Activated T-helper 1 cell treated with anti-CD3 and anti-CD28 coated beads, Interleukin-12 subunit alpha, Interleukin-12 subunit beta, Interleukin-2, Interleukin-4 antibody, amounts not matched to agents 30 ng/mL and 10 ng/mL and 1 ng/mL, durations not matched to agents 14 hours and 24 hours and 36 hours (primary cell): ENCODE data around the gene GLIPR1L2. TPM values are rescaled to one million over a fixed set of nuclear protein-coding genes. Genes with fewer than 3 reads are reported as not detected.
"Not testable (repeated sequence)": the region's sequence is repeated elsewhere in the genome, so short reads cannot be mapped to it uniquely, and the experiment has no call there.

Source experiments
- DNase-seq: peaks from one replicate; pipeline ENCODE4 v3.0.0; 2021; ENCODE audit warnings: low spot score
- H3K27ac Mint-ChIP-seq: one replicate; pipeline ENCODE4 v1.8.0; 2021; ENCODE audit warnings: mild to moderate bottlenecking, mixed read lengths
- H3K27me3 Mint-ChIP-seq: one replicate; pipeline ENCODE4 v1.8.0; 2022; ENCODE audit warnings: mild to moderate bottlenecking, moderate library complexity, mixed read lengths; ENCODE audit not compliant: insufficient read depth
- H3K36me3 Mint-ChIP-seq: one replicate; pipeline ENCODE4 v1.8.0; 2021; ENCODE audit warnings: low read depth, mixed read lengths
- H3K4me1 Mint-ChIP-seq: one replicate; pipeline ENCODE4 v1.8.0; 2021; ENCODE audit warnings: low read depth, mixed read lengths
- H3K4me3 Mint-ChIP-seq: one replicate; pipeline ENCODE4 v1.8.0; 2021; ENCODE audit warnings: mild to moderate bottlenecking, moderate library complexity, mixed read lengths
- H3K9me3 Mint-ChIP-seq: one replicate; pipeline ENCODE4 v1.8.0; 2021; ENCODE audit warnings: mixed read lengths
- intact Hi-C: fragments of 100-400 bp; cut with micrococcal nuclease; formaldehyde crosslinking; loops from one replicate; pipeline ENCODE4 v1.15.1; 2024
- total RNA-seq: library from RNA; stranded (reverse); gene quantifications from 2 replicates; pipeline ENCODE4 v1.2.3, GENCODE V29; 2022

The GLIPR1L2 gene
- total RNA-seq, 1 donor from 2014 or later: not detected

DNA sequence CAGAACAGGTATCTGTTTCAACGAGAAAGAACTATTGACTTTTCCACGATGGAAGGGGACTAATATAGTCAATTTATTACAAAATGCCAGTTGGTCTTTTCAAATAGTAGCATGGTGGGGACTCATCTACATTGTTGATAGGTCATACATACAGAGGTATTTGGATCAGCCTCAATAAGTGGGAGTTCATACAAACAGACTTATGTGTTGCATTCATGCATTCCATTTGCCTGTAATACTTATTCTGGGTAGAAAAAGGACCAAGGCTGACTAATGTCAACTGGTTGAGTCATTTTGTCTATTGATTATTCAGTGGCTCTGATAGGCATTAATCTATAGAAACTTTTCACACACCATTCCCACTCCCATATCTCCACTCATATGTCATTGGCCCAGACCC lies 48.2 kb downstream of the GLIPR1L2 start:
- intact Hi-C loops: no loop called here
- Mint-ChIP-seq H3K27me3 (peaks cover 2% of the 10 kb centered on the region), H3K4me1 (peaks cover 10% of the 10 kb centered on the region), H3K4me3 (no peak overlapping the region), H3K36me3 (peaks cover 3% of the 10 kb centered on the region), H3K27ac (no peak overlapping the region), H3K9me3 (peaks cover 25% of the 10 kb centered on the region)
- DNase-seq: no peak

DNA sequence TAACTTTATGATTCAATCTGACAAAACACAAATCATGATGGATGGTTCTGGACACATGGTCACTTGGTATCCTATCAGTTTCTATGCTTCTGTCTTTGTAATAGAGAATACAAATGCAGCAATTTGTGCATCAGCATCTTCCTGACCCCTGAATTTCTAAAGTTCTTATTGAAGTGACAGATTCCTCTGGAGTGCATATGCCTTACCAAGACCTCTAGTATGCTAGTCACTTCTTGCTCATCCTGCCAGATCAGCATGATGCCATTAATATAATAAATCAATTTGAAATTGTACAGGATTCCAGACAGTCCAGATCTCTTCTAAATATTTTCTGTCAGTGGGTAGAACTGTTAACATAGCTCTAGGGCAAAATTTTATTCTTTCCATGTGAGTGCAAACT lies 49.0 kb downstream of the GLIPR1L2 start:
- intact Hi-C loops: no loop called here
- Mint-ChIP-seq H3K4me3 (no peak overlapping the region), H3K27ac (no peak overlapping the region), H3K4me1 (peaks cover 10% of the 10 kb centered on the region), H3K27me3 (peaks cover 2% of the 10 kb centered on the region), H3K9me3 (peaks cover 24% of the 10 kb centered on the region), H3K36me3 (peaks cover 3% of the 10 kb centered on the region)
- DNase-seq: no peak

DNA sequence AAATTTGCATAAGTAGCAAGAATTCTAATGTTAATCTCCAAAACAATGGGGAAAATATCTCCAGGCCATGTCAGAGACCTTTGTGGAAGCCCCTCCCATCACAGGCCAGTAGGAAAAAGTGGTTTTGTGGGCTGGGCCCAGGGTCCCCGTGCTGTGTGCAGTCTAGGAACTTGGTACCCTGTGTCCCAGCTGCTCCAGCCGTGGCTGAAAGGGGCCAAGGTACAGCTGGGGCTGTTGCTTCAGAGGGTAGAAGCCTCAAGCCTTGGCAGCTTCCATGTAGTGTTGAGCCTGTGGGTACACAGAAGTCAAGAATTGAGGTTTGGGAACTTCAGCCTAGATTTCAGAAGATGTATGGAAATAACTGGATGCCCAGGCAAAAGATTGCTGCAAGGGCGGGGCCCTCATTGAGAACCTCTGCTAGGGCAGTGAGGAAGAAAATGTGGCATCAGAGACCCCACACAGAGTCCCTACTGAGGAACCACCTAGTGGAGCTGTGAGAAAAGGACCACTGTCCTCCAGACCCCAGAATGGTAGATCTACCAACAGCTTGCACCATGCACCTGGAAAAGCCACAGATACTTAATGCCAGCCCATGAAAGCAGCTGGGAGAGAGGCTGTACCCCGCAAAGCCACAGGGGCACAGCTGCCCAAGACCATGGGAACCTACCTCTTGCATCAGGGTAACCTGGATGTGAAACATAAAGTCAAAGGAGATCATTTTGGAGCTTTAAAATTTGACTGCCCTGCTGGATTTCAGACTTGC lies 51.0 kb downstream of the GLIPR1L2 start:
- DNase-seq, H3K4me3 Mint-ChIP-seq, intact Hi-C loops, H3K36me3 Mint-ChIP-seq, H3K27ac Mint-ChIP-seq, H3K27me3 Mint-ChIP-seq: not testable (repeated sequence)
- peaks cover 17% of the 10 kb centered on the region for H3K9me3 Mint-ChIP-seq
- H3K4me1 Mint-ChIP-seq: peaks cover 10% of the 10 kb centered on the region

DNA sequence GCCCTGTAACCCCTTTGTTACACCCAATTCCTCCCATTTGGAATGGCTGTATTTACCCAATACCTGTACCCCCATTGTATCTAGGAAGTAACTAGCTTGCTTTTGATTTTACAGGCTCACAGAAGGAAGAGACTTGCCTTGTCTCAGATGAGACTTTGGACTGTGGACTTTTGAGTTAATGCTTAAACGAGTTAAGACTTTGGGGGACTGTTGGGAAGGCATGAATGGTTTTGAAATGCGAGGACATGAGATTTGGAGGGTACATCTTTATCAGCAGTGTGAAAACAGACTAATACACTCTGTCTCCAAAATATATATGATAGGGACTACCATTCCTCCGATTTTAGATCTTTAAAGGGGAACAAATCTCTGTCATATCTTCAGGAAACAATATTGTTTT lies 51.6 kb downstream of the GLIPR1L2 start:
- Mint-ChIP-seq H3K4me1 (peaks cover 10% of the 10 kb centered on the region), H3K9me3 (peaks cover 17% of the 10 kb centered on the region)
- DNase-seq, H3K4me3 Mint-ChIP-seq, intact Hi-C loops, H3K36me3 Mint-ChIP-seq, H3K27ac Mint-ChIP-seq, H3K27me3 Mint-ChIP-seq: not testable (repeated sequence)

DNA sequence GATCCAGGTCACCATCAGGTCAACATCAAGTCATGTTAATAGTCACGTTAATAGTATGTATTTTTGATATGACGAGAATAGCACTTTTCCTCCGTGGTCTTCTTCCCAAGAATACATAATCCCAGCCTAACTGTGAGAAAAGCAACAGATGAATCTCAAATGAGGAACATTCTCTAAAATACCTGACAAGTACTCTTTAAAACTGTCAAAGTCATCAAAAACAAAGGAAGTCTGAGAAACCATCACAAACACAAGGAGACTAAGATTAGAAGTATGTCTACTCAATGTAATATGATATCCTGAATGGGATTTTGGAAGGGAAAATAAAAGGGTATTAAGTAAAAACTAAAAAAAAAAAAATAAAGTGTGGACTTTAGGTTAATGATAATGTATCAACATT lies 52.8 kb downstream of the GLIPR1L2 start:
- Mint-ChIP-seq H3K9me3 (peaks cover 17% of the 10 kb centered on the region), H3K4me3 (no peak overlapping the region), H3K27ac (no peak overlapping the region), H3K27me3 (peaks cover 5% of the 10 kb centered on the region), H3K36me3 (peaks cover 3% of the 10 kb centered on the region), H3K4me1 (peaks cover 3% of the 10 kb centered on the region)
- intact Hi-C loops: no loop called here
- no peak for DNase-seq

DNA sequence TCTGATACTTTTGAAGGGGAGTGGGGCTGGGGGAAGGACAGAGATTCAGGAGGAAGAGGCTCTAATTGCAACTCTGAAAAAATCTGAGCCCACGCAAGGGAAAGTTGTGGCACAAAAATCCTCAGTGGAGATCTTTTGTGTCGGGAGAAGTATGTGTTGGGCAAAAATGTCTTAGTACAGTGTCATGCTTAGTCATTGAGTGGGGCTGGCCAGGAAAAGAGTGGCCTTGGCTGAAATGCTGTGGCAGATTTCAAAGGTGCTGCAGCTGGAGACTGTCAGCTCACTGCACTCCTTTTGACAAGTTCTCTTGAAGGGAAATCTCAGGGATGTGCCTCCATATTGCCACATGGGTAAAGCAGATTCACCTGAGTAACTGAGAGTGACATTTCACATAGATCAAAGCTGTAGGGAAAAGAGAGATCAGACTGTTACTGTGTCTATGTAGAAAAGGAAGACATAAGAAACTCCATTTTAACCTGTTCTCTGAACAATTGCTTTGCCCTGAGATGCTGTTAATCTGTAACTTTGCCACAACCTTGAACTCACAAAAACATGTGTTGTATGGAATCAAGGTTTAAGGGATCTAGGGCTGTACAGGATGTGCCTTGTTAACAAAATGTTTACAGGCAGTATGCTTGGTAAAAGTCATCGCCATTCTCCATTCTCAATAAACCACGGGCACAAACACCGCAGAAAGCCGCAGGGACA lies 53.7 kb downstream of the GLIPR1L2 start:
- intact Hi-C loops: no loop called here
- Mint-ChIP-seq H3K9me3 (peaks cover 13% of the 10 kb centered on the region), H3K27me3 (peaks cover 6% of the 10 kb centered on the region), H3K36me3 (peaks cover 3% of the 10 kb centered on the region), H3K4me1 (no peaks in the 10 kb centered on the region), H3K27ac (no peak overlapping the region), H3K4me3 (no peak overlapping the region)
- no peak for DNase-seq

DNA sequence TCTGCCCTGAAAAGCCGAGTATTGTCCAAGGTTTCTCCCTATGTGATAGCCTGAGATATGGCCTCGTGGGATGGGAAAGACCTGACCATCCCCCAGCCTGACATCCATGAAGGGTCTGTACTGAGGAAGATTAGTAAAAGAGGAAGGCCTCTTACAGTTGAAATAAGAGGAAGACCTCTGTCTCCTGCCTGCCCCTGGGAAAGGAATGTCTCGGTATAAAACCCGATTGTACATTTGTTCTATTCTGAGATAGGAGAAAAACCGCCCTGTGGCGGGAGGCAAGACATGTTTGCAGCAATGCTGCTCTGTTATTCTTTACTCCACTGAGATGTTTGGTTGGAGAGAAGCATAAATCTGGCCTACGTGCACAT lies 54.2 kb downstream of the GLIPR1L2 start:
- H3K36me3 Mint-ChIP-seq: not testable (repeated sequence)

DNA sequence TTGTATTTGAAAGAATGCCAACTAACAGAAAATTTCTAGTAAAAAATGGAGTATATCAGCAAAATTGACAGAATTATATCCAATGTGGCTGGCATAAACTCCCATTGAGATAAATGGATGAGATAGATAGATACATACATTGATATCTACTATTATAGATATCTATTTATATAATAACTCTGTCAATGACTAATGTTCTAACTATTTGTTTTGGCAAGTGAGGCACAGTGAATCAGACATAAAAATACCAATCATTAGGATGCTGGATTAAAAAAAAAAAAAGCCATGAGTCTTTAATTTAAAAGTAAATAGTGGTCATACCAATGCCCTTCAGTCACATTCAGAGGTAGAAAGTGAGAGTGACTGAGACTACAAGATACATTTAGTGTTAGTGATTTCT lies 56.0 kb downstream of the GLIPR1L2 start:
- H3K27me3 Mint-ChIP-seq: peaks cover 6% of the 10 kb centered on the region
- H3K27ac Mint-ChIP-seq: no peak overlapping the region
- H3K36me3 Mint-ChIP-seq: no peaks in the 10 kb centered on the region
- H3K4me1 Mint-ChIP-seq: no peaks in the 10 kb centered on the region
- no peak overlapping the region for H3K4me3 Mint-ChIP-seq
- no peak for DNase-seq
- intact Hi-C loops: no loop called here
- peaks cover 4% of the 10 kb centered on the region for H3K9me3 Mint-ChIP-seq

More for the DNA sequence above, 54.2 kb downstream of the GLIPR1L2 start:
- H3K27me3 Mint-ChIP-seq, H3K4me3 Mint-ChIP-seq, H3K27ac Mint-ChIP-seq, H3K4me1 Mint-ChIP-seq, intact Hi-C loops, DNase-seq: not testable (repeated sequence)
- peaks cover 13% of the 10 kb centered on the region for H3K9me3 Mint-ChIP-seq

DNA sequence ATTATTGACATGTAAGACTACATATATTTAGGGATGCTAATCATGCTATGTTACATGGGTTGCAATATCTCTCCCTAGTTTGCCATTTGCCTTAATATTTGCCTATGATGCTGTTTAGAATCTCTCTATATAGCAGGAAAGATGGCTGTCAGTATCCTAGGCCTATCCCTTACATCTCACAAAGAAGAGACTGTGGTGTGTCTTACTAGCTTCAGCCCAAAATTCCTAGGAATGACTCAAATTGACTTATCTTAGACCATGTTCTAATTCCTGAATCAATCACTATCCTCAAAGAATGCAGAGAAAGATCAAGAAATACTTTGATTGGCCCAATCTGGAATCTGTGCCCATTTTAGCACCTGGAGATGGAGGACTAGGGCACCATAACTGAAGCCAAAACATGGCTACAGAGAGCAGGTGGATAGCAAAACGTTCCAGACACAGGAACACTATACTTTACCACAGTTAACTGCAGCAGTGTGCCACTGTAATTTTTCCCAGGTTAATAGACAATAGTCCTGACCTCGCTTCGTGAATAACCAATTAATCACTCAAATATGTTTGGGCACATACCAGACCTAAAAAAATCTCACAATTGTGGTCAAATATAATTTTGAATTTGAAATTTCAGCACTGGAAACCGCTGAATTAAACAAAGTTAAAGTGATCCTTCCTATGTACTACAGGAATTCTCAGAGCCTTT lies 57.0 kb downstream of the GLIPR1L2 start:
- Mint-ChIP-seq H3K27me3 (peaks cover 10% of the 10 kb centered on the region), H3K4me3 (no peak overlapping the region), H3K36me3 (no peaks in the 10 kb centered on the region), H3K27ac (no peak overlapping the region), H3K4me1 (no peaks in the 10 kb centered on the region), H3K9me3 (no peaks in the 10 kb centered on the region)
- no peak for DNase-seq
- intact Hi-C loops: no loop called here

DNA sequence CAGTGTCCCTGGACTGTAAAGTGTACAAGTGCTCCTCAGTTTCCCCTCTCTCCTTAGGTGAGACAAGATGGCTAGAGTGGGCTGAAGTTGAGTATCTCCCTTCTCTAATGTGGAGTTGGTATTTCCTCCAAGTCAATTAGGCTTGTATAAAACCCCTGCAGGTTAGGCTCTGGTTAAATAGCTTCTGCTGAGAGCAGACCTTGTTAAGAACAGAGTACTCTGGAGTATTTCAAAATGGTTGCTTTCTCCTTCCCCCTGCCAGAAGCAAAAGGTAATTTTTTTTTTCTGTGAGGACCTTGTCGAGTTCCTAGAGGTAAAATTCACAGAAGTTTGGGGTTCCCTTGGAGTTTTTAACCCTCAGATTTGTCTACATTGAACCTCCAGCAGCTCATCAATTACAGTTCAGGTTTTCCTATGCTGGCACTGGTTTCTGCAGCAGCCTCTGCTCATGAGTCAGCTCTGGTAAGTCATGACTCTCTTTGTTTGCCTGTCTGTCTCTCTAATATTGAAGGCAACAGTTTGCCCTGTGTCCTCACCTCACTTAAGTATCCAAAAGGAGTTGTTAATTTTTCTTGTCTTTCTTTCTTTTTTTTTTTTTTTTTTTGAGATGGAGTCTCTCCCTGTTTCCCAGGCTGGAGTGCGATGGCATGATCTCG lies 61.9 kb downstream of the GLIPR1L2 start:
- Mint-ChIP-seq H3K27me3 (peaks cover 13% of the 10 kb centered on the region), H3K9me3 (peaks cover 5% of the 10 kb centered on the region), H3K36me3 (peaks cover 4% of the 10 kb centered on the region), H3K4me1 (peaks cover 20% of the 10 kb centered on the region), H3K4me3 (no peak overlapping the region), H3K27ac (no peak overlapping the region)
- intact Hi-C loops: no loop called here
- no peak for DNase-seq

DNA sequence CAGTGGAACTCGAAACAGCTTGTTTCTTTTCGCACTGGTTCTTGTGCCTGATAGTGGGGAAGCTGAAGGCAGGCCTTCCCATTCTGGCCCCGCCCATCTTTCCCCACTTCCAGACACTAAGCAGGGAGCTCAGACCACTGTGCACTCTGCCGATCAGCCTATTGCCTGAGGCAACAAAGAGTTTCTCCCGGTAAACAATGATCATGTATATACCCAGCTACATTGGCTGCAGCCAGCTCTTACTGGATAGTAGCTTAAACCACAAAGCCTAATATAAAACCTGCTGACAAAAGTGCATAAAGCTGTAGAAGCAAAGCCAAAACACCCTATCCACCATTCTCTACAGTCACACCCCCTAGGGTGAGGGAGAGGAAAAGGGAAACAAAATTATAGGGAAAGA lies 65.0 kb downstream of the GLIPR1L2 start:
- peaks cover 8% of the 10 kb centered on the region for H3K36me3 Mint-ChIP-seq
- peaks cover 10% of the 10 kb centered on the region for H3K27me3 Mint-ChIP-seq
- DNase-seq: no peak
- intact Hi-C loops: loop anchor here (2.0 kb wide), 1 partner anchor 25 kb away; the partner anchor contains the start of gene GLIPR1
- no peak overlapping the region for H3K4me3 Mint-ChIP-seq
- H3K4me1 Mint-ChIP-seq: peaks cover 35% of the 10 kb centered on the region
- H3K9me3 Mint-ChIP-seq: peaks cover 14% of the 10 kb centered on the region
- no peak overlapping the region for H3K27ac Mint-ChIP-seq

DNA sequence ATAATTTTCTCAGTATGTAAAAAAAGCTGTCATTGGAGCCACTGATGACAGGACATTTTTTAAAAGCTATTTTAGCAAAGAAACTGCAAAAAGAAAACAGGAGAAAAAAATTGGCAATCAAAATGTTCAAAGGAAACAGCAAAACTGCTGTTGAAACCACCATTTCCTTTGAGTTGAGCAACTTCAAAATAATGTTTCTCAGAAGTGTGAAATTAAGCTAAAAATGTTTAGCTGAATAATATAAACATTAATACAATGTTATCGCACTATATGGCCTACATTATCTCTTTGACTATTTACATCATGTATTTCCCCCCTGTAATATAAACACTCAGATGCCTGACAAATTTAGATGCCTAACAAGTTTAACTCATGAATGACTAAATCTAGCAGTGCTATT lies 66.3 kb downstream of the GLIPR1L2 start:
- no peak overlapping the region for H3K27ac Mint-ChIP-seq
- H3K36me3 Mint-ChIP-seq: peaks cover 8% of the 10 kb centered on the region
- H3K9me3 Mint-ChIP-seq: peaks cover 14% of the 10 kb centered on the region
- no peak overlapping the region for H3K4me3 Mint-ChIP-seq
- peaks cover 11% of the 10 kb centered on the region for H3K27me3 Mint-ChIP-seq
- no peak for DNase-seq
- intact Hi-C loops: loop anchor here (2.0 kb wide), 1 partner anchor 24 kb away; the partner anchor contains the start of gene GLIPR1
- H3K4me1 Mint-ChIP-seq: peaks cover 35% of the 10 kb centered on the region
